ENCODE data around the gene SEMA4D. TPM values are rescaled to one million over a fixed set of nuclear protein-coding genes. Genes with fewer than 3 reads are reported as not detected.

Gene SEMA4D
- total and polyA plus RNA-seq, 2 of the 13 experiments (the other 11 are each of a cell fraction or from before 2014, with no cell fraction given) = 0.13 to 0.16 TPM

DNA sequence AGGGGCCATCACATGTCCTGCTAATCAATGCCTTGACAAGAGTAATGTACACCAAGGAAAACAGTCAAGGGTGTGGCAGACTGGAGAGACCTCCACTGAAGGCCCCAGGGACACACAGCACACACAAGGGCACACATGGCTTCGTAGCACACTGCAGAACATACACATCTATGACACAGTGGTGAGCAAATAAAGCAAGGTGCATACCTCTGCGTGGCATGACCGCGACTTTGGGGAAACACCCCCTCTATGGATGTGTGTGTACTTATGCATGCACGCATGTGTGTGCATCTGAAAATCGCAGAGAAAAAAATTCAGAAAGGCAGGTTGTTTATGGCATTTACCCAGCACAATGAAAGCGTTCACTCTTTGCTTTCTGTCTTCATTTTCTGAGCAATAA is 20.5 kb downstream of the SEMA4D start:
- no peak for ATAC-seq
- no peak overlapping the region for H3K27ac ChIP-seq (ENCODE audit: extremely low read length, insufficient read depth, low read length)

More for the DNA sequence above, 20.5 kb downstream of the SEMA4D start:
- Histone ChIP-seq H3K27me3 (ENCODE audit: control insufficient read depth in 1 of 2, insufficient read depth in 2 of 2, low read length in 2 of 2) (peaks cover 2 to 16% of the 10 kb centered on the region in 2 experiments; a peak in 3 of 5 replicates), H2AFZ (ENCODE audit: low read length) (no peak overlapping the region), H3K4me1 (ENCODE audit: insufficient read depth, low read length) (no peaks in the 10 kb centered on the region), H3K4me3 (replicated peaks in 1 of 3; ENCODE audit: insufficient read depth in 1 of 3, low read depth in 2 of 3, low read length in 3 of 3) (no peak overlapping the region), H3K9me3 (ENCODE audit: low read length) (no peaks in the 10 kb centered on the region), H3K79me2 (ENCODE audit: insufficient read depth, low read length) (no peaks in the 10 kb centered on the region), H3K9ac (ENCODE audit: insufficient read depth, low read depth, low read length) (no peak overlapping the region), H3K36me3 (replicated peaks in 1 of 2; ENCODE audit: control insufficient read depth in 1 of 2, insufficient read depth in 2 of 2, low read length in 2 of 2) (no peaks in the 10 kb centered on the region), H4K20me1 (ENCODE audit: insufficient read depth, low read length) (no peaks in the 10 kb centered on the region), H3K4me2 (ENCODE audit: low read depth, low read length) (no peak overlapping the region)
- DNase-seq (ENCODE audit: low spot score) (no peak), FAIRE-seq (no peak)
- CTCF ChIA-PET (ENCODE audit: low intra/inter-chr PET ratio, low total read pairs) = no interaction called here
- in situ Hi-C loops (cut with HindIII; ENCODE audit: extremely low pct_ligation_motif_present, low pct_unique_long_range_greater_than_20kb) = no loop called here
- intact Hi-C loops (cut with micrococcal nuclease; ENCODE audit: unreplicated experiment) = no loop called here
- TF ChIP-seq, protein P1, sequence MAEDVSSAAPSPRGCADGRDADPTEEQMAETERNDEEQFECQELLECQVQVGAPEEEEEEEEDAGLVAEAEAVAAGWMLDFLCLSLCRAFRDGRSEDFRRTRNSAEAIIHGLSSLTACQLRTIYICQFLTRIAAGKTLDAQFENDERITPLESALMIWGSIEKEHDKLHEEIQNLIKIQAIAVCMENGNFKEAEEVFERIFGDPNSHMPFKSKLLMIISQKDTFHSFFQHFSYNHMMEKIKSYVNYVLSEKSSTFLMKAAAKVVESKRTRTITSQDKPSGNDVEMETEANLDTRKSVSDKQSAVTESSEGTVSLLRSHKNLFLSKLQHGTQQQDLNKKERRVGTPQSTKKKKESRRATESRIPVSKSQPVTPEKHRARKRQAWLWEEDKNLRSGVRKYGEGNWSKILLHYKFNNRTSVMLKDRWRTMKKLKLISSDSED (CRISPR knock-in tag; IDR thresholded peaks at IDR 0.05) = no peak
- TF ChIP-seq, protein P2, sequence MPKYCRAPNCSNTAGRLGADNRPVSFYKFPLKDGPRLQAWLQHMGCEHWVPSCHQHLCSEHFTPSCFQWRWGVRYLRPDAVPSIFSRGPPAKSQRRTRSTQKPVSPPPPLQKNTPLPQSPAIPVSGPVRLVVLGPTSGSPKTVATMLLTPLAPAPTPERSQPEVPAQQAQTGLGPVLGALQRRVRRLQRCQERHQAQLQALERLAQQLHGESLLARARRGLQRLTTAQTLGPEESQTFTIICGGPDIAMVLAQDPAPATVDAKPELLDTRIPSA (CRISPR knock-in tag; IDR thresholded peaks at IDR 0.05; ENCODE audit: borderline replicate concordance) = no peak
- TF ChIP-seq WIZ (CRISPR knock-in tag; IDR thresholded peaks at IDR 0.05) (no peak), TARDBP (CRISPR knock-in tag; IDR thresholded peaks at IDR 0.05) (no peak), ESRRA (CRISPR knock-in tag; IDR thresholded peaks at IDR 0.05; ENCODE audit: low read depth) (no peak), REXO4 (CRISPR knock-in tag; IDR thresholded peaks at IDR 0.05; ENCODE audit: borderline replicate concordance) (no peak), ZNF468 (CRISPR knock-in tag; IDR thresholded peaks at IDR 0.05) (no peak), GABPB1 (CRISPR knock-in tag; IDR thresholded peaks at IDR 0.05) (no peak), TCF12 (IDR thresholded peaks at IDR 0.05) (no peak), TCF12 (CRISPR knock-in tag; IDR thresholded peaks at IDR 0.05) (no peak), PRDM10 (CRISPR knock-in tag; IDR thresholded peaks at IDR 0.05; ENCODE audit: low read depth) (no peak), MEIS2 (CRISPR knock-in tag; IDR thresholded peaks at IDR 0.05) (no peak), RARA (CRISPR knock-in tag; IDR thresholded peaks at IDR 0.05) (no peak), KLF13 (CRISPR knock-in tag; IDR thresholded peaks at IDR 0.05) (no peak)
- 53% methylated on average over 7 of the region's 7 CpGs for WGBS (ENCODE audit: low lambda C conversion rate)
- POLR2A ChIA-PET = no interaction called here
- BruUV-seq (replicated peaks) = no TSS peak
